HCT116 (cell line): ENCODE data around the gene ACTN2. TPM values are rescaled to one million over a fixed set of nuclear protein-coding genes. Genes with fewer than 3 reads are reported as not detected.

Source experiments
- ATAC-seq: fragments of 200-7000 bp; cut with Tn5 transposase; 2 replicates; pipeline ENCODE4 v1.9.1; 2020; ENCODE audit warnings: mild to moderate bottlenecking, moderate library complexity
- BruUV-seq: library from RNA; stranded (reverse); fragments of 400-500 nt; replicated peaks from 2 replicates; lab custom pipeline; 2021; lab: Mats Ljungman, UMichigan
- CTCF ChIA-PET: fragments of 300-600 bp; sonication (Branson Sonifier 250); formaldehyde crosslinking; loops from one replicate; lab custom pipeline; 2021; ENCODE audit warnings: antibody characterized with exemption; lab: Charles Lee
- POLR2A ChIA-PET: fragments of 300-600, 350-600 bp; sonication (Branson Sonifier 250); formaldehyde crosslinking; loops from one replicate; lab custom pipeline; 2021; ENCODE audit warnings: antibody characterized with exemption; lab: Charles Lee
- RAD21 ChIA-PET, 2 experiments: fragments of 300-600 bp; sonication (Branson Sonifier 250); formaldehyde crosslinking; loops; one replicate each; lab custom pipeline; 2023; ENCODE audit warnings: low total read pairs in 2 of 2; ENCODE audit not compliant: uncharacterized antibody in 2 of 2, unreplicated experiment in 2 of 2, low non-redundant PET in 1 of 2; lab: Charles Lee
- DNase-seq: peaks from one replicate; pipeline ENCODE4 v3.0.0-alpha.2; 2010; ENCODE audit warnings: low read depth, low spot score
- H2AFZ ChIP-seq: fragments of 200-600 bp; shearing (Covaris generic), sonication (generic); 2 replicates; pipeline ENCODE4 v1.6.1; 2017; ENCODE audit warnings: low read depth, mixed run types, mixed read lengths, antibody characterized with exemption, low read length; ENCODE audit not compliant: poor library complexity, severe bottlenecking
- H3K27ac ChIP-seq: 2 replicates; pipeline ENCODE4 v1.5.1; 2012; ENCODE audit warnings: low read depth, low read length
- H3K27me3 ChIP-seq: fragments of 200-600 bp; sonication (generic); 2 replicates; pipeline ENCODE4 v1.6.1; 2016; ENCODE audit warnings: mixed run types, low read length, mixed read lengths; ENCODE audit not compliant: insufficient read depth
- H3K36me3 ChIP-seq, 2 experiments: fragments of 200-500 bp in 1 of 2; fragments of 200-600 bp in 1 of 2; sonication (Bioruptor generic) in 1 of 2; sonication (generic) in 1 of 2; 2 replicates each; pipeline versions ENCODE4 v1.5.1 to v1.6.1; 2014 to 2016; ENCODE audit warnings: low read length in 2 of 2, inconsistent platforms in 1 of 2, mixed read lengths in 1 of 2, mixed run types in 1 of 2; ENCODE audit not compliant: insufficient read depth in 2 of 2, control insufficient read depth in 1 of 2
- H3K4me1 ChIP-seq, 2 experiments: fragments of 200-600 bp in 1 of 2; sonication (generic) in 1 of 2; 2 replicates each; pipeline versions ENCODE4 v1.5.1 to v1.6.1; 2012 to 2017; ENCODE audit warnings: low read length in 2 of 2, inconsistent platforms in 1 of 2, mild to moderate bottlenecking in 1 of 2, mixed read lengths in 1 of 2, mixed run types in 1 of 2, moderate library complexity in 1 of 2; ENCODE audit not compliant: insufficient read depth in 2 of 2, control insufficient read depth in 1 of 2
- H3K4me2 ChIP-seq: fragments of 200-600 bp; sonication (generic); 2 replicates; pipeline ENCODE4 v1.6.1; 2017; ENCODE audit warnings: mixed run types, low read length, mixed read lengths
- H3K4me3 ChIP-seq, 2 experiments: fragments of 200-600 bp in 1 of 2; sonication (generic) in 1 of 2; replicated peaks in 1 of 2; 2 replicates each; pipeline ENCODE4 v1.5.1; 2011 to 2016; ENCODE audit warnings: low read length in 2 of 2, control low read depth in 1 of 2, low read depth in 1 of 2, mild to moderate bottlenecking in 1 of 2, mixed read lengths in 1 of 2, mixed run types in 1 of 2
- H3K79me2 ChIP-seq: fragments of 200-600 bp; sonication (generic); 2 replicates; pipeline ENCODE4 v1.6.1; 2017; ENCODE audit warnings: mild to moderate bottlenecking, mixed run types, low read length, moderate library complexity, mixed read lengths; ENCODE audit not compliant: insufficient read depth
- H3K9ac ChIP-seq: fragments of 200-600 bp; sonication (generic); 2 replicates; pipeline ENCODE4 v1.6.1; 2016; ENCODE audit warnings: low read length, mixed read lengths
- H3K9me2 ChIP-seq: fragments of 200-600 bp; sonication (generic), shearing (Covaris generic); 2 replicates; pipeline ENCODE4 v1.6.1; 2017; ENCODE audit warnings: mixed run types, mild to moderate bottlenecking, moderate library complexity; ENCODE audit not compliant: insufficient read depth
- H3K9me3 ChIP-seq, 2 experiments: fragments of 200-500 bp in 1 of 2; fragments of 200-600 bp in 1 of 2; sonication (Bioruptor generic) in 1 of 2; sonication (generic) in 1 of 2; 2 replicates each; pipeline ENCODE4 v1.6.1; 2014 to 2017; ENCODE audit warnings: low read length in 2 of 2, mixed read lengths in 2 of 2, inconsistent platforms in 1 of 2, low read depth in 1 of 2, mild to moderate bottlenecking in 1 of 2, mixed run types in 1 of 2, moderate library complexity in 1 of 2; ENCODE audit not compliant: control insufficient read depth in 1 of 2, insufficient read depth in 1 of 2
- H4K20me1 ChIP-seq: fragments of 200-600 bp; sonication (generic), shearing (Covaris generic); 2 replicates; pipeline ENCODE4 v1.6.1; 2017; ENCODE audit warnings: mixed run types, mild to moderate bottlenecking, moderate library complexity; ENCODE audit not compliant: insufficient read depth
- EGR1 ChIP-seq: IDR thresholded peaks from 2 replicates; pipeline ENCODE4 v1.6.1; 2012; ENCODE audit warnings: low read depth
- ELF1 ChIP-seq: IDR thresholded peaks from 2 replicates; pipeline ENCODE4 v1.6.1; 2012; ENCODE audit warnings: low read depth, borderline replicate concordance
- EZH2phosphoT487 ChIP-seq: fragments of 200-600 bp; IDR thresholded peaks from 2 replicates; pipeline ENCODE4 v1.6.1; 2018; ENCODE audit warnings: antibody characterized with exemption, borderline replicate concordance
- FOSL1 ChIP-seq: IDR thresholded peaks from 2 replicates; pipeline ENCODE4 v1.6.1; 2012; ENCODE audit warnings: low read depth
- JUND ChIP-seq: IDR thresholded peaks from 2 replicates; pipeline ENCODE4 v1.6.1; 2012
- POLR2A ChIP-seq: IDR thresholded peaks from 2 replicates; pipeline ENCODE4 v1.7.0; 2011; ENCODE audit warnings: borderline replicate concordance; ENCODE audit not compliant: insufficient read depth, insufficient read length; ENCODE audit errors: extremely low read depth
- POLR2AphosphoS5 ChIP-seq: IDR thresholded peaks from 2 replicates; pipeline ENCODE4 v1.6.1; 2011; ENCODE audit warnings: mild to moderate bottlenecking, low read depth, low read length, moderate library complexity
- RAD21 ChIP-seq: IDR thresholded peaks from 2 replicates; pipeline ENCODE4 v1.6.1; 2012; ENCODE audit warnings: low read depth, mild to moderate bottlenecking
- SIN3A ChIP-seq: IDR thresholded peaks from 2 replicates; pipeline ENCODE4 v1.6.1; 2012; ENCODE audit warnings: low read depth
- TCF7L2 ChIP-seq: IDR thresholded peaks from 2 replicates; pipeline ENCODE4 v1.7.0; 2011; ENCODE audit warnings: borderline replicate concordance, inconsistent platforms; ENCODE audit not compliant: insufficient read depth, insufficient read length; ENCODE audit errors: extremely low read depth
- YY1 ChIP-seq: IDR thresholded peaks from 2 replicates; pipeline ENCODE4 v1.6.1; 2011; ENCODE audit warnings: low read length, low read depth, moderate library complexity, mild to moderate bottlenecking; ENCODE audit not compliant: insufficient replicate concordance; ENCODE audit errors: extremely low read depth
- ZBTB33 ChIP-seq: IDR thresholded peaks from 2 replicates; pipeline ENCODE4 v1.6.1; 2011; ENCODE audit warnings: mild to moderate bottlenecking, low read length, moderate library complexity; ENCODE audit not compliant: insufficient replicate concordance; ENCODE audit errors: extremely low read depth
- ZFX ChIP-seq: fragments of 450-650 bp; IDR thresholded peaks from 2 replicates; pipeline ENCODE4 v1.6.1; 2017
- ZNF274 ChIP-seq: fragments of 200-500 bp; sonication (Bioruptor generic); IDR thresholded peaks from 2 replicates; pipeline ENCODE4 v1.6.1; 2014; ENCODE audit warnings: mild to moderate bottlenecking, low read depth, low read length, inconsistent platforms
- intact Hi-C: fragments of 100-400 bp; cut with micrococcal nuclease; formaldehyde crosslinking; loops from 2 replicates; pipeline ENCODE4 v1.10.0; 2022
- total RNA-seq: library from RNA; stranded (reverse); gene quantifications from one replicate; pipeline ENCODE4 v1.2.1, GENCODE V29; 2021; ENCODE audit not compliant: unreplicated experiment

The ACTN2 gene
- total RNA-seq, 1 experiment from 2014 or later: 0.20 TPM

DNA sequence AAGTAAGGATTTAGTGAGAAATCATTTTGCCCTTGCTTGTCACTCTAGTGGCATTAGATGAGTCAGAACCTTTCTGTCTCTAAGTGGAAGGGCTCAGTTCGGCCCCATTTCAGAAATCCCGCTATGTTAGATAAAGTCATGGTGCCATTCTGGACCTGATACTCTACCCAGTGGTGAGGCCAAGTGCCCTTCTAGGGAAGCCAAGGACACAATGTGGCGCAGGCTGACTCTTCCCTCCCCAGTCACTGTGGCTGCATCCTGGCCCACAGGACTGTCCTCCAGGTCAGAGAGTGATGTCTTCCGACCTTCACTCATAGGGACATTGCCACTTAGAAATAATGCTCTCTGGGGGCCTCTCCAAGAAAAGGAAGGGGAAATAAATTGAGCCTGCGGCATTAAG, 60.5 kb downstream of the ACTN2 start:
- ATAC-seq (no peak), DNase-seq (no peak)
- Histone ChIP-seq H3K9me2 (no peaks in the 10 kb centered on the region), H3K9ac (no peak overlapping the region), H3K27me3 (no peaks in the 10 kb centered on the region), H4K20me1 (no peaks in the 10 kb centered on the region), H3K9me3 (no peaks in the 10 kb centered on the region), H3K36me3 (no peaks in the 10 kb centered on the region), H3K4me1 (no peaks in the 10 kb centered on the region), H3K27ac (no peak overlapping the region), H2AFZ (no peak overlapping the region), H3K79me2 (no peaks in the 10 kb centered on the region), H3K4me3 (no peak overlapping the region), H3K4me2 (no peak overlapping the region)
- CTCF ChIA-PET: no interaction called here
- TF ChIP-seq ZBTB33: no peak
- no peak for TF ChIP-seq TCF7L2
- no peak for TF ChIP-seq SIN3A
- TF ChIP-seq ZNF274: no peak
- TF ChIP-seq ZFX: no peak
- no peak for TF ChIP-seq YY1
- no peak for TF ChIP-seq POLR2AphosphoS5
- no peak for TF ChIP-seq EZH2phosphoT487
- TF ChIP-seq ELF1: no peak
- TF ChIP-seq RAD21: no peak
- TF ChIP-seq POLR2A: no peak
- no peak for TF ChIP-seq JUND
- TF ChIP-seq FOSL1: no peak
- TF ChIP-seq EGR1: no peak
- POLR2A ChIA-PET: no interaction called here
- BruUV-seq: no TSS peak
- RAD21 ChIA-PET: no interaction called here
- intact Hi-C loops: no loop called here
